K562 (cell line): ENCODE data around the gene WDR31. TPM values are rescaled to one million over a fixed set of nuclear protein-coding genes. Genes with fewer than 3 reads are reported as not detected.

Experiments used
- CBX1 ChIP-seq: sonication (generic); IDR thresholded peaks from 2 replicates; pipeline ENCODE4 v1.6.1; 2016; ENCODE audit warnings: antibody characterized with exemption, low read depth, mild to moderate bottlenecking
- CHD7 ChIP-seq: fragments of 200-600 bp; sonication (generic); IDR thresholded peaks from one replicate; pipeline ENCODE4 v1.6.1; 2012; ENCODE audit warnings: mild to moderate bottlenecking, low read depth, low read length, inconsistent platforms
- DDX20 ChIP-seq: fragments of 450-650 bp; IDR thresholded peaks from 2 replicates; pipeline ENCODE4 v1.6.1; 2016; ENCODE audit warnings: missing genetic modification characterization, low read depth, mild to moderate bottlenecking, missing compliant biosample characterization, moderate library complexity
- polyA plus RNA-seq, 8 experiments: library from polyadenylated mRNA; depleted of rRNA in 4 of 8; stranded (reverse) in 5 of 8; unstranded in 3 of 8; fragments of >200 nt; fragmentation: Nextera tagmentation in 2 of 8; fragmentation: Illumina TruSeq in 1 of 8; extraction: Ambion mirVana in 2 of 8; extraction: Trizol in 1 of 8; gene quantifications; 2 replicates each; pipeline versions ENCODE4 v1.2.1 to v1.2.3, GENCODE V29; 2011 to 2014; ENCODE audit warnings: inconsistent platforms in 1 of 8, missing spikeins in 1 of 8
- total RNA-seq, 7 experiments: library from RNA; depleted of rRNA in 6 of 7; stranded (reverse); fragments of >200 nt in 6 of 7; fragmentation: Illumina TruSeq in 2 of 7; extraction: Trizol in 2 of 7; gene quantifications; 2 replicates each; pipeline versions ENCODE4 v1.2.1 to v1.2.3, GENCODE V29; 2011 to 2021; ENCODE audit warnings: low replicate concordance in 1 of 7
- TF ChIP-seq, protein P1 (sequence below), 2 experiments: fragments of 150-350 bp in 1 of 2; IDR thresholded peaks; 2 replicates each; pipeline ENCODE4 v1.6.1; 2012 to 2016; ENCODE audit warnings: low read depth in 2 of 2, low read length in 2 of 2, mild to moderate bottlenecking in 1 of 2, moderate library complexity in 1 of 2
- TF ChIP-seq, protein P2 (sequence below): sonication (generic); formaldehyde crosslinking; IDR thresholded peaks from 2 replicates; pipeline ENCODE4 v1.8.1; 2023; ENCODE audit warnings: missing genetic modification reagents, mild to moderate bottlenecking, borderline replicate concordance

WDR31 gene
- total and polyA plus RNA-seq, 9 of the 15 experiments (the other 6 are each of a cell fraction or from before 2014, with no cell fraction given): 0.35 to 1.8 (median 0.95) TPM

- TF ChIP-seq, protein P1, sequence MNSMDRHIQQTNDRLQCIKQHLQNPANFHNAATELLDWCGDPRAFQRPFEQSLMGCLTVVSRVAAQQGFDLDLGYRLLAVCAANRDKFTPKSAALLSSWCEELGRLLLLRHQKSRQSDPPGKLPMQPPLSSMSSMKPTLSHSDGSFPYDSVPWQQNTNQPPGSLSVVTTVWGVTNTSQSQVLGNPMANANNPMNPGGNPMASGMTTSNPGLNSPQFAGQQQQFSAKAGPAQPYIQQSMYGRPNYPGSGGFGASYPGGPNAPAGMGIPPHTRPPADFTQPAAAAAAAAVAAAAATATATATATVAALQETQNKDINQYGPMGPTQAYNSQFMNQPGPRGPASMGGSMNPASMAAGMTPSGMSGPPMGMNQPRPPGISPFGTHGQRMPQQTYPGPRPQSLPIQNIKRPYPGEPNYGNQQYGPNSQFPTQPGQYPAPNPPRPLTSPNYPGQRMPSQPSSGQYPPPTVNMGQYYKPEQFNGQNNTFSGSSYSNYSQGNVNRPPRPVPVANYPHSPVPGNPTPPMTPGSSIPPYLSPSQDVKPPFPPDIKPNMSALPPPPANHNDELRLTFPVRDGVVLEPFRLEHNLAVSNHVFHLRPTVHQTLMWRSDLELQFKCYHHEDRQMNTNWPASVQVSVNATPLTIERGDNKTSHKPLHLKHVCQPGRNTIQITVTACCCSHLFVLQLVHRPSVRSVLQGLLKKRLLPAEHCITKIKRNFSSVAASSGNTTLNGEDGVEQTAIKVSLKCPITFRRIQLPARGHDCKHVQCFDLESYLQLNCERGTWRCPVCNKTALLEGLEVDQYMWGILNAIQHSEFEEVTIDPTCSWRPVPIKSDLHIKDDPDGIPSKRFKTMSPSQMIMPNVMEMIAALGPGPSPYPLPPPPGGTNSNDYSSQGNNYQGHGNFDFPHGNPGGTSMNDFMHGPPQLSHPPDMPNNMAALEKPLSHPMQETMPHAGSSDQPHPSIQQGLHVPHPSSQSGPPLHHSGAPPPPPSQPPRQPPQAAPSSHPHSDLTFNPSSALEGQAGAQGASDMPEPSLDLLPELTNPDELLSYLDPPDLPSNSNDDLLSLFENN (IDR thresholded peaks at IDR 0.05; ENCODE audit: low read depth in 2 of 2, low read length in 2 of 2): peak in 1 of 2 experiments; percentile 89; a peak in 2 of 4 replicates
- TF ChIP-seq CHD7 (no peak), CBX1 (no peak), DDX20 (tag) (no peak)
- TF ChIP-seq, protein P2, sequence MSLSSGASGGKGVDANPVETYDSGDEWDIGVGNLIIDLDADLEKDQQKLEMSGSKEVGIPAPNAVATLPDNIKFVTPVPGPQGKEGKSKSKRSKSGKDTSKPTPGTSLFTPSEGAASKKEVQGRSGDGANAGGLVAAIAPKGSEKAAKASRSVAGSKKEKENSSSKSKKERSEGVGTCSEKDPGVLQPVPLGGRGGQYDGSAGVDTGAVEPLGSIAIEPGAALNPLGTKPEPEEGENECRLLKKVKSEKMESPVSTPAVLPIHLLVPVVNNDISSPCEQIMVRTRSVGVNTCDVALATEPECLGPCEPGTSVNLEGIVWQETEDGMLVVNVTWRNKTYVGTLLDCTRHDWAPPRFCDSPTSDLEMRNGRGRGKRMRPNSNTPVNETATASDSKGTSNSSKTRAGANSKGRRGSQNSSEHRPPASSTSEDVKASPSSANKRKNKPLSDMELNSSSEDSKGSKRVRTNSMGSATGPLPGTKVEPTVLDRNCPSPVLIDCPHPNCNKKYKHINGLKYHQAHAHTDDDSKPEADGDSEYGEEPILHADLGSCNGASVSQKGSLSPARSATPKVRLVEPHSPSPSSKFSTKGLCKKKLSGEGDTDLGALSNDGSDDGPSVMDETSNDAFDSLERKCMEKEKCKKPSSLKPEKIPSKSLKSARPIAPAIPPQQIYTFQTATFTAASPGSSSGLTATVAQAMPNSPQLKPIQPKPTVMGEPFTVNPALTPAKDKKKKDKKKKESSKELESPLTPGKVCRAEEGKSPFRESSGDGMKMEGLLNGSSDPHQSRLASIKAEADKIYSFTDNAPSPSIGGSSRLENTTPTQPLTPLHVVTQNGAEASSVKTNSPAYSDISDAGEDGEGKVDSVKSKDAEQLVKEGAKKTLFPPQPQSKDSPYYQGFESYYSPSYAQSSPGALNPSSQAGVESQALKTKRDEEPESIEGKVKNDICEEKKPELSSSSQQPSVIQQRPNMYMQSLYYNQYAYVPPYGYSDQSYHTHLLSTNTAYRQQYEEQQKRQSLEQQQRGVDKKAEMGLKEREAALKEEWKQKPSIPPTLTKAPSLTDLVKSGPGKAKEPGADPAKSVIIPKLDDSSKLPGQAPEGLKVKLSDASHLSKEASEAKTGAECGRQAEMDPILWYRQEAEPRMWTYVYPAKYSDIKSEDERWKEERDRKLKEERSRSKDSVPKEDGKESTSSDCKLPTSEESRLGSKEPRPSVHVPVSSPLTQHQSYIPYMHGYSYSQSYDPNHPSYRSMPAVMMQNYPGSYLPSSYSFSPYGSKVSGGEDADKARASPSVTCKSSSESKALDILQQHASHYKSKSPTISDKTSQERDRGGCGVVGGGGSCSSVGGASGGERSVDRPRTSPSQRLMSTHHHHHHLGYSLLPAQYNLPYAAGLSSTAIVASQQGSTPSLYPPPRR (CRISPR knock-in tag): no peak
Observed at GRCh38 chr9:113368982-113369854, 29.1 kb upstream of the WDR31 start (continued).
